ENCODE measurements around the gene RNF7.

- TF ChIP-seq CTCF (IDR thresholded peaks at IDR 0.05; ENCODE audit: low read length), result no peak
- TF ChIP-seq EZH2 (optimal IDR thresholded peaks at IDR 0.05; ENCODE audit: low read depth, low read length), result no peak
These were observed 8.9 kb downstream of the RNF7 start for GRCh38 chr3:141746962-141747361.
